A549 treated with CpdA at 1 μM for 4 hours (cell line): Measurements from ENCODE around the gene AGAP4. TPM values are rescaled to one million over a fixed set of nuclear protein-coding genes. Genes with fewer than 3 reads are reported as not detected.

Experiments used
- total RNA-seq: library from RNA; stranded (reverse); fragments of 200-300 nt; extraction: Qiagen RNA extraction; gene quantifications from 5 replicates; pipeline ENCODE4 v1.2.3, GENCODE V29; 2022; ENCODE audit warnings: low read depth

The AGAP4 gene
- total RNA-seq, result 5.9 to 10.4 TPM (median 6.9 TPM) in 5 replicates

GRCh38 chr10:45847400-45847799 lies at the start of gene AGAP4:
TSS of gene AGAP4 (minus strand) at chr10:45847500. CDS start at chr10:45847347, 153 bp downstream.

Other genes with a start within 250 kb of the AGAP4 start
- gene ZFAND4, start 174.7 kb downstream of the AGAP4 start, total RNA-seq, result 4.1 to 6.0 TPM (median 5.6 TPM) in 5 replicates
- 16.9 to 25.4 TPM (median 18.8 TPM) in 5 replicates for gene WASHC2C, start 120.2 kb downstream of the AGAP4 start, total RNA-seq
- gene TIMM23, start 125.0 kb upstream of the AGAP4 start, total RNA-seq, result 151 to 161 TPM (median 152 TPM) in 5 replicates
- 85.5 to 107 TPM (median 89.2 TPM) in 5 replicates for gene NCOA4, start 183.1 kb upstream of the AGAP4 start, total RNA-seq
- not detected in 5 replicates for gene MSMB, start 198.8 kb upstream of the AGAP4 start, total RNA-seq